ENCODE data around the gene PPIC.
"Not testable (repeated sequence)": the region's sequence is repeated elsewhere in the genome, so short reads cannot be mapped to it uniquely, and the experiment has no call there.

PPIC gene

DNA sequence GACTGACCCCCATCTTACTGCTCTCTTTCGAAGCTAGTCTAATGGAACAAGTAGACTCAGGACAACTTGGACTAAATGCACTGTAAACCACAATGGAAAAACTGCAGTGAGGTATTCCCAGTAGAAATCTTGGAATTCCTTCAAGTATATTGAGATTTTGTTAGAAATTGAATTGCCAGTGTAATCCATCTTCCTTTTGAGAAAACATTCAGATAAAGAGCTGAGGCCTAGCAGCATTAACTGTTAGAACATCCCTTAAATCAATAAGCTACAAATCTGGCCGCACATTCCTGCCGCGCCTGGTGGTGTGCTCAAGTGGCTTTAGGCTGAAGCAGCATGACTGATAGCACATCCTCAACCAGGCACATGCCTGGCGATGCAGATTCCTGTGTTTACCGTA is 29.3 kb downstream of the PPIC start:
- no peak for DNase-seq

DNA sequence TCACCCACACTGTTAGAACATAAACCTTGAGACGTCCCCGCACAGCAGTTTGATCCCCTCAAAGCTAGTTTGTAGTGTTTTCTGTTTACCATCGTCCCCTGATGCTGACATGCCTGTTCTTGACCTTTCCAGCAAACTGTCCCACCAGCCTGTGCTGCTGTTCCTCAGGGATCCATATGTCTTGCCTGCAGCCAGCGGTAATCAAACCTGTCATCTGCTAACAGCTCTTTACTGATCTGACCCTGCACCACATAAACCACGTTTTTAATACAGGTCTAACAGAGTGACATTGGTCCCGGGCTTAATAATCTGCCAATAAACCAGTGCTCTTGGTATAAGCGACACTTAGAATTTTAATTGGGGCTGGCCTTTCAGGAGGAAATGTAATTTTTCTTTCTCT is 34.7 kb downstream of the PPIC start:
- DNase-seq = no peak

DNA sequence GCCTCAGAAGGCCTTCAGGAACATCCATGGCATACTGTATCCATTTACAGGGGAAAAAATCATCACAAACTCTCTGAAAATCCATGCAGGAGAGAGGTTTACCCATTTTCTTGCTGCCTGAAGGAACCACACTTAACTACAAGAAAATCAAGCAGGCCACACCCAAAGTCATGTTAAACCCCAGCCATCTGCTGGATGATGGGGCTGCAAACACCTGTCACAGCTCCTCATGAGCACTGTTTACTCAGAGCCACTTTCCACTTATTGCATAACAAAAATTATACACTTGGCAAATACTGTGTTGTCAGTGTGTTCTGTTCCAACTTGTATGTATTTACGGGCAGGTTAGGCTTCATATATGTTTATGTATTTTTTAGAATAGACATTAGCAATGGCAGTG is 35.8 kb downstream of the PPIC start:
- DNase-seq = no peak

DNA sequence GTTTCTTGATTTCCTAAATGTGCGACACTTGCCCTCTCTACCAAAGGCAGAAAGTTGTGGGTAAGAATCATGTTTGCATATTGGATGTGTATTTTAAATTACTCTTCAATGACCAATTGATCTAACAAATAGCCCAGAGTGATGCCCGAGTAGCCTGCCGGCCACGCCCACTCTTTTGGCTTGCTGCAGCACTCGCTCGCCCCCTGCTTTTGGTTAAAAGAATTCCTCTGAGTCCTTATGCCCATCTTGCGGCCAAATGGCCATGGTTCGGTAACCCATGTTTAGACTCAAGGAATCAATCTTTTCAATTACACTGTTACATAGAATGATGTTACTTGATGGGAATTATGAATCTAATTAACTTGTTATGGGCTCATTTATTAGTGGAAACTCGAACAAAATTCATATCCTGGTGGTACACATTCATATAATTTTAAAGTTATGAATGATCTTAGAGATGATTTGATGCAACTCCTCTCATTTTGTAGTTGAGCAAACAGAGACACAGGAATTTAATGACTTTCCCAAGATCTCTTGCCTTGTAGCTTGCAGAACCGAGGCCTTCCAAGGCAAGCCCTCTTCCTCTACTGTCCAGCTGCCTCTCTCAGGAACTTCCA is 36.5 kb downstream of the PPIC start:
- peak in 1 of 5 donors; percentile 30 for DNase-seq

DNA sequence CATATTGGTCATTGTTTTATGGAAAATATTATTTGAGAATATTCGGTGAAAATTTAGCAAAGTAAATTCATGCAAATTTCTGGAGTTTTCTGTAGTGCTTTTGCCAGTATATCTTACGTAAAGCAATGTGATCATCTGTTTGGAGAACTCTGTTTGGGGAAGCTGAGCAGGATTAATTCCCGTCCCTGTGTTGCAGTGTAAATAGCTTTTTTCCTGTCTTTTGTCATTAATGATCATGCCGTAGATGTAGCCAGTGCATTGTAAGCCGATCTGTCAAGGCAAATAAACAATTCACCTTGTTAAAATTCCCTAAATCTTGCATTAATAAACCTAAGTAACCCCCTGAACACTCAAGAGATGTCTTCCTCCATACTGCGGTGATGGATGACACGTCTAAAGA is 39.2 kb downstream of the PPIC start:
- DNase-seq = no peak

DNA sequence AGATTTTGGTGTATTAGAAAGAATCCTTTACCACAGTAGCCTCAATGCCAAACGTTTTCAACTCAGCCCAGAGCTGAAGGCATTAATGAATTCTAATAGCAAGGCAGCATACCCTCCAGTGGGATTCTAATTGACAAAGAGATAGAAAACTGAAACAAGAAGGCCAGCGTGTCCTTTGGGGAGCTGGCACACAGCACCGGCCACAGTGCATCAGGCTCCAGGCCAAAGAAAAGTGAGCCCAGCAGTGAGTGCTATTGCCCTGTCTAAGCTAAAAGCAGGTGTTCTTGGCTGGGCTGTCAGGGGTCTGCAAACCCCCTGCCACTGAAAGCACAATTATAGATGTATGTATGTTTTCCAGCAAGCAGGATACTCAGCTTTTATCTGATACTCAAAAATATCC is 40.4 kb downstream of the PPIC start:
- no peak for DNase-seq

DNA sequence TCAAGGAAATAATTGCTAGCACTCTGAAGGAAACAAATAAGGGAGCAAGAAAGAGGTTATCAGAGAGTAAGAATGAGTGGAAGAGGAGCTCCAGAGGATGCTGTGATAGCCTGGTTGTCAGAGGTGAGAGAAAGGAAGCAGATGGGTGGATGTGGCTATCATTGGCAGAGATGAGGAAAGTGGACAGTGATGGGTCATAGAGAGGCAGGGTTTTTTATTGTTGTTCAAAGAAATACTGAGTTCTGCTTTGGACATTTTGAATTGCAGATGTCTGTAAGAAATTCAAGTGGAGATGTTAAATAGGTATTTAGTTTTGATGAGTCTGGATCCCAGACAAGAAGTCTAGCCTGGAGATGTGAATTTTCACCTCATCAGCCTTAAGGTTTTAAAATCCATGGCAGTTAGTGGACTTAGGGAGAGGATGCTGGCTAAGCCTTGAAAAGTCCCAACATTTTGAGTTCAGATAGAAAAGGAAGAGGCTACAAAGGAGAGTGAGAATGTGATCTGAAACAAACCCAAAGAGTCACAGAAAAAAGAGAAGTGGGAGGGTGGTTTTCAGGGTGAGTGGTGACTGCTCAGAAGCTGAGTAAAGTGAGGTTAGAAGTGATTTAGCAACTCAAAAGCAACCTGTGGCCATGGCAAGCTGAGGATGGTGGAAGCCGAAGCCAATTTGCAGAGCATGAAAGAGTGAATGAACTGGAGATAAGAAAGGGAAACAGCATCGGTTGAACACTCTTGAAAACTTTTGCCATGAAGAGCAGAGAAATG is 50.4 kb downstream of the PPIC start:
- no peak for DNase-seq

DNA sequence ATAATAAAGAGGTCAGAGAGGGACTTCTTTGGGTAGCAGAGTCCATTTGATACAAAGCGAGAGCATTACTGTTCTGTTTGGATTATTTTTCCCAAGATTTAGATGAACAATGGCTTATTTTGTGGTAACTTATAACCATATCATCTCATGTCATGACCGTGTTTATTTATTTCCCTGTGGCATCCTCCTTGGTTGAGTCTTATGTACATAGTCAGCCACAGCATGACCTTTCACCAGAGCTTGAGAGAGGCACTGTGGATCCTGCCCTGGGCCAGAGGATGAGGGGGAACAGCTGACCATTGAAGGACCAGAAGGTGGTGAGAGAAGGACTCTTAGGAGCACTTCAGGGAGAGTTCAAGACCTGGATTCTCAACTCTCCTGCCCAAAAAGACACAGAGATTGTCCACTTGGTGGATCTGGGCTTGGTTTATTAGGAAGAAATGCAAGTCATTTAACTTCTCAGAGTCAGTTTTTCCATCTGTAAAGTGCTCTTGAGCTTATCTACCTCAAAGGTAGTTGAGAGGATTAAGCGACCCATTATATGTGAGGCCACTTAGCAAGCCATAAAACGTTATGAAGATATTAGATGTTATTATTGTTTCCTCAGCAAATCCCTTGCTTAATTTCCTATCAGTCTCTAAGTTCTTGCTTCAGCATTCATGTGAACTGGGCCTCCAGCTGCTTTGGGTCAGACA is 51.4 kb downstream of the PPIC start:
- no peak for DNase-seq

DNA sequence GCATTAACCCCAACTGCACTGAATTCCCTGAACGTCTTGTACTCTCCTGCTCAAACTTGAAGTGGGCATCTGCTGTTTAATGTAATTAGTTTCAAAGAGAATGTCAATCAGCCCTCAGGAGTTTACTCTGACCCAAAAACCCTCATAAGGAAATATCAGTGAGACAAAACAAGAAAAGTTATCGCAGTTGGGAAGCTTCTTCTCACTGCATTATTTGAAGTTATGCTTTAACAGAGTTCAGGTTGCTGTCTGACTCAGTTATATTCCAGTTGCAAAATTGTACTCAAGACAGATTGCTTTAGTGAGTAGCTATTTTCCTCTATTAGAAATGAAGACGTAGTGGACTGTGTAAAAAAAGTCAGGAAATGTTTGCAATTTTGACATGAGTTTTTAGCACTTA is 52.1 kb downstream of the PPIC start:
- no peak for DNase-seq

DNA sequence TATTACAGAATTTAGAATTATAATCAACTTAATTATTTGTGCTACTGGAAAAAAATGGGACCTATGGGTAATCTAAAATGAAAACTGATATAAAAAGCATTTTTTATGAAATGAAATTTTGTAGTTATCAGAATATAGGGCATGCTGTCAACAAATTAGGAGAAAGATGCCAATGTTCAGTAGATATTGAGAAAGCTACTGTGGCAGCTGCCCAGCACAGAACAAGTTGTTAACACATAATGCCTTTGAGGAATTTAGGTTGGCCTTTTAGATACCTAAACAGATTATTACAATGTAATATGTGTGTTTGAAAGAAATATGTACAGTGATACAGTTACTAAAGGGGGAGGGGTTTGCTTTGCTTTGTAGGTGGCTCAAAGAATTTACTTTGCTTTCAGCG is 54.1 kb downstream of the PPIC start:
- no peak for DNase-seq

DNA sequence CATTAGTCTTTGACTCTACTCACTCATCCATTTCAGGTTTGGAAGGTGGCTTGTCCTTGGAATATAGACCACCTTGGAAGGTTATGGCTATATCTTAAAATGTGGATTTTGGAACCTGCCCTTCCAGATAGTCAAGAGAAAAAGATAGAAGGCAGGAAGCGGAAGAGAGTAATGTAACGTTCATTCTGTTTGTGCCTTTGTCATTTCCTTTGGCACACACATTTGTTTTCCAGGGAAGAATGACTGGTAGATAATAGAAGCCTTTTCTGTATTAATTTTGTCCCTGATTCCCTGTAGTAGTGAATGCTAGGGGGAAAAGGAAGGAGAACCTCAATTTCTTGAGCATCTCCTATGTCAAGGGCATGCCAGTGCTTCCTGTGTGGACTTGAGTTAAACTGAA is 54.7 kb downstream of the PPIC start:
- no peak for DNase-seq

DNA sequence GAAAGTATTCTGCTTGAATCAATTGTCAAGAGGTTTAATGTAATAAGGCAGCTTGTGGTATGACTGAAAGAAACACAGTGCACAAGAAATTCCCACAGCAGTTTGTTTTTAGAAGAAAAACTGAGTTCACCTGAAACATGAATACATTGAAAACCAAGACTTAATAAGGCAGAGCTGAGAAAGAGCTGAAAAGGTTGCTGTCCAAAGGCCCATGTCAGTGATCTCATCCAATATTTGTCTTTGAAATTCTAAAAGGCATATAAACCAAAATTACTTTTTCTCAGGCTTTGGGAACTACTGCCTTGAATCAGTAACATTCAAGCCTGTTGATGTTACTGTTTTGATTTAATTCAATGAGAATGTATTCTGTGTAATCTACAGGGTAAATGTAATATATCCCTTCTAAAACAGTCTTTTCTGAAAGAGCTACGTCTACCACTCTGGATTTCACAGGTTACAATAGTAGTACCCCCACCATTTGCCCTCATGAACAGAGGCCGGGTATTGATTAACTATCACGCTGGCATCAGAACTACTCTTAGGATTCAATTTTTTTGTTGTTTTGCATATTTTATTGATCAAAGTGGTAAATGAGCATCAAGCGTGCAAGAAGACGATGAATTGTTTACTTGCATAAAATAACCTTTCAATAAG is 57.8 kb downstream of the PPIC start:
- no peak for DNase-seq

DNA sequence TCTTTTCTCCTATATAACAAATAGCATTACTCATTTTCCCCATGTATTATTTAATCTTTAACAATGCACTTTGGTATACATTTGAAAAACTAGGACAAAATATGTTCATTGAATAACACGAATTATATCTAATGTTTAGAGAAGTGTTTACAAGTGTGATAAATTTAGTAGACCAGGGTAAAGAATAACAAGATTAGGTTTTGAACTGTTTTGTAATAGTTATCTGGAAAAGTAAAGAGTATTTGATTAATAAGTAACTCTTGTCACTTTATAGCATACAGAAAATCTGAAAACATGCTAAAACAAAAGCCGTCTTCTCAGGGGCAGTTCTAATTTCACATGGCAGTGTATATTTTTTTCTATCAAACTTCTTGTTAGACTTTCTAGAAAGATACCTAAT is 58.5 kb downstream of the PPIC start:
- no peak for DNase-seq

DNA sequence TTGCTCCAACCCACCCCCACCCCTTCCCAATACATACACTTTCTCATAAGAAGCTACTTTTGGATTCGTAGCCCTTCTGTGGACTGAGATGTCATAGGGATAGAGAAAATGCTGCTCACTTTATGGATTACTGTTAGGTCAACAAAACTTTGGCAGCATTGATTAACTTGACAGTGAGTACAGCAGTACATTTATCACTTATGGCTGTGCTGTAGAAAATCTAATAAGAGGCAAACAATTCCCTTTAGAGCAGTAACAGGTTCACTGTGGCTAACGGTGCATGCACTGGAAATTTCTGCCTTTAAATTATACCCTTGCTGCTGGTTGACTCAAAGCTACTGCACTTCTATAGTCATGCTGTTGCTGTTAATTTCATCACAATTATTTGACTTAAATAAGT is 59.2 kb downstream of the PPIC start:
- DNase-seq = no peak

DNA sequence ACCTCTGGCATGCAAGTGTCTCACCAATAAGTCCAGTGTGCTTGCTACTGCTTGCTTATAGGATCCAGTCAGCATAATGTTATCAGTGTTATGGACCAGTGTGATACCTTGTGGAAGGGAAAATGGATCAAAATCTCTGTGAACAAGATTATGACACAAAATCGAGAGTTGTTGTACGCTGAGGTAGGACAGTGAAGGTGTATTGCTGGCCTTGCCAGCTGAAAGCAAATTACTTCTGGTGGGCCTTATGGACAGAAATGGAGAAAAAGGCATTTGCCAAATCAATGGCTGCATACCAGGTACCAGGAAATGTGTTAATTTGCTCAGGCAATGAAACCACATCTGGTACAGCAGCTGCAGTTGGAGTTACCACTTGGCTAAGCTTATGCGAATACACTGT is 62.3 kb downstream of the PPIC start:
- not testable (repeated sequence) for DNase-seq

DNA sequence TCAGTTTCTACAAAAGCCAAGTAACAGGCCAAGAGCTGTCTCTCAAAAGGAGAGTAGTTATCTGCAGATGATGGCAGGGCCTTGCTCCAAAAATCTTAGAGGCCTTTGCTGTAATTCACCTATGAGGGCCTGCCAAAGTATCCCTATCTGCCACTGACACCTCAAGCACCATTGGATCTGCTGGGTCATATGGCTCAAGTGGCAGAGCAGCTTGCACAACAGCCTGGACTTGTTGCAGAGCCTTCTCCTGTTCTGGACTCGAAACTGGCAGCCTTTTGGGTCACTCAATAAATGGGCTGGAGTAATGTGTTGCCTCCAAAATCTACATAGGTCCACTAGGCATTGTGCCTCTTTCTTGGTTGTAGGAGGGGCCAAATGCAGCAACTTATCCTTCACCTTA is 62.8 kb downstream of the PPIC start:
- not testable (repeated sequence) for DNase-seq

Measured in T-helper 1 cell (primary cell).